Esophagus muscularis mucosa (tissue), 3 donors: Measurements from ENCODE around the gene MAK.

Experiments
- CTCF ChIP-seq, 3 experiments: fragments of 200-600 bp in 2 of 3; fragments of 450-650 bp in 1 of 3; sonication (generic) in 2 of 3; IDR thresholded peaks; one replicate each; pipeline ENCODE4 v1.5.1; 2017 to 2019; ENCODE audit warnings: antibody characterized with exemption in 3 of 3, mild to moderate bottlenecking in 2 of 3, moderate library complexity in 1 of 3
- POLR2A ChIP-seq: fragments of 450-650 bp; IDR thresholded peaks from one replicate; pipeline ENCODE4 v1.6.1; 2017; ENCODE audit warnings: antibody characterized with exemption, moderate library complexity, mild to moderate bottlenecking, low read depth

GRCh38 chr6:10721850-10722569 lies 116.3 kb downstream of the MAK start:
- no peak for TF ChIP-seq CTCF (IDR thresholded peaks at IDR 0.05)
- no peak for TF ChIP-seq POLR2A
